ENCODE results near the gene UBXN10. TPM values are rescaled to one million over a fixed set of nuclear protein-coding genes. Genes with fewer than 3 reads are reported as not detected.

UBXN10 gene
- total RNA-seq, 4 donors from 2014 or later: 0.16 to 0.68 (median 0.52) TPM

GRCh38 chr1:20195462-20195780 lies 9.5 kb downstream of the UBXN10 start:
- no peak for TF ChIP-seq CTCF (IDR thresholded peaks at IDR 0.05; ENCODE audit: low read depth)

- TF ChIP-seq CTCF (IDR thresholded peaks at IDR 0.05; ENCODE audit: low read depth): no peak
These were observed 11.5 kb downstream of the UBXN10 start for GRCh38 chr1:20197329-20197791.

- no peak for TF ChIP-seq CTCF (IDR thresholded peaks at IDR 0.05; ENCODE audit: low read depth)
These were observed 12.4 kb downstream of the UBXN10 start for GRCh38 chr1:20198296-20198695.

GRCh38 chr1:20198918-20199317 lies 13.0 kb downstream of the UBXN10 start:
- TF ChIP-seq CTCF (IDR thresholded peaks at IDR 0.05; ENCODE audit: low read depth): no peak

- no peak for TF ChIP-seq CTCF (IDR thresholded peaks at IDR 0.05; ENCODE audit: low read depth)
These were observed 13.5 kb downstream of the UBXN10 start for GRCh38 chr1:20199403-20199802.

GRCh38 chr1:20199840-20200239 lies 13.9 kb downstream of the UBXN10 start:
- no peak for TF ChIP-seq CTCF (IDR thresholded peaks at IDR 0.05; ENCODE audit: low read depth)

GRCh38 chr1:20200966-20201365 lies 15.1 kb downstream of the UBXN10 start:
- TF ChIP-seq CTCF (IDR thresholded peaks at IDR 0.05; ENCODE audit: low read depth): no peak

All from subcutaneous adipose tissue (tissue), 4 donors.